Measurements from ENCODE around the gene BIVM.

The BIVM gene

GRCh38 chr13:102788683-102789082 lies 10.2 kb upstream of the BIVM start:
- DNase-seq (ENCODE audit: low read depth), result no peak

DNA sequence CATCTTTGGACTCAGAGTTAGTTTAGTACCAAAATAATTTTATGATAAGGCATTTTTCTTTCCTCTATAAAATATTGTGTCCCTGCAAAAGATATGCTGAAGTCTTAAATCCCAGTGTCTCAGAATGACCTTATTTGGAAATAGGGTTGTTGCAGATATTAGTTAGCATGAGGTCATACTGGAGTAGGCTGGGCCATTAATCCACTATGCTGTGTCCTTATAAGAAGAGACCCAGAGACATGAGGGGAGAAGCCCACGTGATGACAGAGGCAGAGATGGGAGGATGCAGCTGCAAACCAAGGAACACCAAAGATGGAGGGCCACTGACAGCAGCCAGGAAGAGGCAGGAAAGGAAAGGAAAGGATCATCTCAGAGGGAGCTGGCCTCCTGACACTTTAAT lies 6.5 kb upstream of the BIVM start:
- no peak for DNase-seq (ENCODE audit: low read depth)

DNA sequence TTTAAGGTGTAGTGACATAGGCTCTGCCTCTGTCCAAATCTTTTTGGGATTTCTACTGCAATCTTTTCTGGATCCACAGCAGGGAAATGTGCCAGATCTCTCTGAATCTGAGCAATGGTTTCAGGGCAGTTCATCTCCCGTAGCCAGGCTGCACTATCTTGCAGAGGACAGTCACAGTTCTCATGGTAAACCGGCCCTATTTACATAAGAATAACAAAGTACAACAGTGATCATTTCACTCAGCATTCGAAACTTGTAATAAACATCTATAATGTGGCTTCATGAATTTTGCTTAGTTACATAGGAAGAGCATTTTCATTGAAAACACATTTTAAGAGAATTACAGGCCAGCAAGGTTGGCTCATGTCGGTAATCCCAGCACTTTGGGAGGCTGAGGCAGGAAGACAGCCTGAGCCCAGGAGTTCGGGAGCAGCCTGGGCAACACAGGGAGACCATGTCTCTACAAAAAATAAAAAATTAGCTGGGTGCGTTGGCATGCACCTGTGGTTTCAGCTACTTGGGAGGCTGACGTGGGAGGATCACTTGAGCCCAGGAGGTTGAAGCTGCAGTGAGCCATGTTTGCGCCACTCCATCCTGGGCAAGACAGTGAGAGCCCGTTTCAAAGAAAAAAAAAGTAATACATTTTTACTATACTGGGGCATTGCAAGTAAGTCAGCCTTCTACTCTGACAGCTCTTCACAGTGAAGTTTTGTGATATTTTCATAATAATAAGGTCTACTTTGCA lies 5.1 kb upstream of the BIVM start:
- DNase-seq (ENCODE audit: low read depth), result no peak

- DNase-seq (ENCODE audit: low read depth), result peak; percentile 51
Measured at GRCh38 chr13:102799426-102800144, 666 bp downstream of the BIVM start.

- peak; percentile 85 for DNase-seq (ENCODE audit: low read depth)
Measured at GRCh38 chr13:102800145-102801041, 1.5 kb downstream of the BIVM start.

DNA sequence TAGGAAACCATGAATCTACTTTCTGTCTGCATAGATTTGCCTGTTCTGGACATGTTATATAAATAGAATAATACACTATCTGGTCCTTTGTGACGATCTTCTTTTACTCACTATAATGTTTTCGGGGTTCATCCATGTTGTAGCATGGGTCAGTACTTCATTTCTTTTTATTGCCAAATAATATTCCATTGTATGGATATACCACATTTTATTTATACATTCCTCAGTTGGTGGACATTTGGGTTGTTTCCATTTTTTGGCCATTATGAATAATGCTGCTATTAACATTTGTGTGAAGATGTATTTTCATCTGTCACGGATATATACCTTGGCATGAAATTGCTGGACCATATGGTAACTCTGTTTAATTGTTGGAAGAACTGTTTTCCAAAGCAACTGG lies 6.8 kb downstream of the BIVM start:
- no peak for DNase-seq (ENCODE audit: low read depth)

DNA sequence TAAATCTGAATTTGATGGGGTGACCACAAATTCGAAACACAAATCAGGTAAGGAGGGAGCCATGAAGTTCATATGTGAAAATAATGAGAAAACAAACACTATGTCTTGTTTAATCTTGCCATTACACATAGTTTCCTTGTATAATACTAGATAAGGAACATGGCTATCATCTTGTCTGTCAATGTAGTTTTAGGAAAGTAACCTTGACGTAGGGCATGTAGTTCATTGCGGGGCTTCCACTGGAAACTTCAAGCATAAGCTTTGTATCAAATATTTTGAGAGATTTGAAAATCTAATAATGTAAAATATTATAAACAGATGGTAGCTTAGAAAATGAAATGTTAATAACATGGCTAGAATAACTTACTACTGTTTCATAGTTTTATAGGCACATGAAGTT lies 8.8 kb downstream of the BIVM start:
- no peak for DNase-seq (ENCODE audit: low read depth)

- peak; percentile 42 for DNase-seq (ENCODE audit: low read depth)
Measured at GRCh38 chr13:102812611-102813287, 13.8 kb downstream of the BIVM start.

- no peak for DNase-seq (ENCODE audit: low read depth)
Measured at GRCh38 chr13:102814025-102814607, 15.2 kb downstream of the BIVM start.

DNA sequence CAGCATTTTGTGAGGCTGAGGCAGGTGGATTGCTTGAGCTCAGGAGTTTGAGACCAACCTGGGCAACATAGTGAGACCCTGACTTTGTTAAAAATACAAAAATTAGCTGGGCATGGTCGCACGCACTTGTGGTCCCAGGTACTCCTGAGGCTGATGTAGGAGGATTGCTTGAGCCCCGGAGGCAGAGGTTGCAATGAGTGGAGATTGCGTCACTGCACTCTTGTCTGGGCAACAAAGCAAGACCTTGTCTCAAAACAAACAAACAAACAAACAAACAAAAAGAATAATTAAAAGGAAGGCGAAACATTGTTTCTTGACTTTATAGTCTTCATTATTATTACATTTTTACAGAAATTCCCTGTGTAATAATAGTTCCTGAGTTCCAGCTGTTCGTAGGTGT lies 15.9 kb downstream of the BIVM start:
- no peak for DNase-seq (ENCODE audit: low read depth)

GRCh38 chr13:102815788-102816187 lies 16.9 kb downstream of the BIVM start:
- no peak for DNase-seq (ENCODE audit: low read depth)

DNA sequence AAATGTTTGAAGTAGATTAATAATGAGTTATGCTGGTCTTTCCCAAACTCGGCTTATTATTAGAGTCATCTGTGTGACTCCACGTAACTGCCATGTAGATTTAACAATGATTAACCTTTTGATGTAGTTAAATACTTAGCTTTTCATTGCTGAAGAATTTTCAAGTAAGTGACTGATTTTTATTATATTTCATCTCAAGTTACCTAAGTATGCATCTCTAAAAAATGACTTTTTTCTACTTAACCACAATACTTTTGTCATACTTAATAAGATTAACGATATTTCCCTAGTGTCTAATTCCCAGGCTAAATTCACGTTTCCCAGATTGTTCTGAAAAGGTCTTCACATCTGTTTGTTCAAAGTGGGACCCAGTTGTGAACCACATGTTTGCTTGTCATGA lies 17.8 kb downstream of the BIVM start:
- no peak for DNase-seq (ENCODE audit: low read depth)

DNA sequence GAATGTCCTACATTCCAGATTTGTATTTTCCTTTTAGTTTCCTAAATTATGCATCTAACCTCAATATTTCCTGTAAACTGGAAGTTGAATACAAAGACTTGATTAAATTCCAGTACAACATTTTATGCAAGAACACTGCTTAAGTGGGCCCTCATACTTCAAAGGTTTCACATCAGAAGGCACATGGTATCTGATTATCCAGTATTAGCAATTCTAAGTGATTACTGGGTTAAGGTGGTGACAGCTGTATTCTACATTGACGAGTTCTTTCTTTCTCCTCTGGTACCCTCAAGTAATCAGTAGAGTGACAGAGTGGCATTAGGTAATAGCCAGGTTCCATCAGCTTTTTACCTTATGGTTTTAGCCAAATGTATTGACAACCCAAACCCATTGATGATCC lies 18.3 kb downstream of the BIVM start:
- no peak for DNase-seq (ENCODE audit: low read depth)

GRCh38 chr13:102817907-102818306 lies 19.0 kb downstream of the BIVM start:
- DNase-seq (ENCODE audit: low read depth), result peak; percentile 35

GRCh38 chr13:102825400-102825799 lies 26.5 kb downstream of the BIVM start:
- DNase-seq (ENCODE audit: low read depth), result no peak

DNA sequence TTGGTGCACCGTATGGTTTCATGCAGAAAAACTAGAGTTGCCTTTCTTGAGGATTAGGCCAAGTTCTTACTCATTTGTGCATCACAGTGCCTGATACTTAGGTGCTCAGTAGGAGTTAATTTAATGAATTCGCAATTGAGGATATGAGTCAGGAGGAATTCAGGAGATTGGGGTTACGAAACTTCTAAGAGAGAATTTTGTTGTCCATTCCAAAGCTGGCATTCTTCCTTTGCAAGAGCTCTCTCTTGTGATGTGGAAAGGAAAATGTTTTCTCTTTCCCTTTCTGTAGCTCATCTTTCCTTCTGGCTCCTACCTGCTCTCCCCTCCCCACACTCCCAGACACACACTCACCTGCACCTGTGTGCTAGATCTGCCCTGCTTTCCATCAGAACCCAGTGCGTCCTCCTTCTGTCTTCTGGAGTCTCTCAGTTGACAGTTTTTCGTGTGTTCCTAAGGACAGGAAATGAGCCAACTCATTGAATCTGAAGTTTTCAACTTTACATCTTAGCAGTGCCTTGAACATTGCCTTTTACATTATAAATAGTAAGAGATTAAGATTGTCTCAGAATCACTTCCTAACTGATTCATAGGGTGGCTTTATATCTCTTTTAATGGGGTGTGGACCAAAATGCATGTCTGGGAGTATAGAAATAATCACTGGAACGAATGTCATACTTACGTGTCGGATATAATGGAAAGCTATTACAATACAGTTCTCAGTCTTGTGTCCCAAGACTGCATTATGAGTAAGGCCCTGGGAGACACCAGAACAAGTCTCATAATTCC lies 27.2 kb downstream of the BIVM start:
- peak; percentile 95 for DNase-seq (ENCODE audit: low read depth)

GRCh38 chr13:102830646-102831045 lies 31.7 kb downstream of the BIVM start:
- no peak for DNase-seq (ENCODE audit: low read depth)

DNA sequence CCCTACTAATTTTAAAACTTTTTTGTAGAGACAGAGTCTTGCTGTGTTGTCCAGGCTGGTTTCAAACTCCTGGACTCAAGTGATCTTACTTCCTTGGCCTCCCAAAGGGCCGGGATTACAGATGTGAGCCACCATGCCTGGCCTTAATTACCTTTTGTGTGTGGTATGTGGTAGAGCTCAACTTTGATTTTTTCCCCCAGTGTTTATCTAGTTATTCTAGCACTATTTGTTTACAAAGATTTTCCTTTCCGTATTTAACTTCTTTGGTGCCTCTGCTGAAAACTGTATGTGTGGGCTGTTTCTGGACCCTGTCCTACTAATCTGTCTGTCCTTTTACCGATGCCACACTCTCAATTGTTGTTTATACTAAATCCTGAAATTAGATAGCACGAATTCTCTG lies 37.6 kb downstream of the BIVM start:
- DNase-seq (ENCODE audit: low read depth), result no peak

- no peak for DNase-seq (ENCODE audit: low read depth)
Measured at GRCh38 chr13:102838273-102838672, 39.4 kb downstream of the BIVM start.

- DNase-seq (ENCODE audit: low read depth), result no peak
Measured at GRCh38 chr13:102838982-102839381, 40.1 kb downstream of the BIVM start.

- DNase-seq (ENCODE audit: low read depth), result no peak
Measured at GRCh38 chr13:102839462-102839861, 40.5 kb downstream of the BIVM start.
